NT2/D1 (cell line): Measurements from ENCODE around the gene CFAP157.

Source experiments
- SUZ12 ChIP-seq: IDR thresholded peaks from 2 replicates; pipeline ENCODE4 v1.6.1; 2011; ENCODE audit not compliant: insufficient read length, insufficient read depth; ENCODE audit errors: extremely low read depth
- YY1 ChIP-seq: IDR thresholded peaks from 2 replicates; pipeline ENCODE4 v1.6.1; 2011; ENCODE audit not compliant: insufficient read length, insufficient read depth
- ZNF274 ChIP-seq: IDR thresholded peaks from 2 replicates; pipeline ENCODE4 v1.6.1; 2011; ENCODE audit warnings: mild to moderate bottlenecking, low read depth, low read length

DNA sequence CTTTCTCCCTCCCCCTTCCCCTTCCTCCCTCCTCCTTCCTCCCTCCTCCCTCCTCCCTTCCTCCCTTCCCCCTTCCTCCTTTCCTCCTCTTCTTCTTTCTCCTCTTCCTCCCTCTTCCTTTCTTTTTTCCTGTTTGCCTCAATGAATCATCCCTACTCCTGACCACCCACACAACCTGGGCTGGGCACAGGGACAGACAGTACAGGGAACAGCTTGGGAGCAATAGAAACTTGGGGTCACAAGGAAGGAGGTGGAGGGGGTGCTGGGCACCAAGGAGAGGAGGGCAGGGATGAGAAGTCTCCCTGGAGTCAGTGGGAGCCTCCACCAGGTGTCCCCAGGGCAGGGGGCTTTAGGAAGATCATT lies 14.1 kb downstream of the CFAP157 start:
- TF ChIP-seq SUZ12 (no peak), YY1 (no peak), ZNF274 (no peak)
